ENCODE measurements around the gene UNC13A.
"Not testable (repeated sequence)": the region's sequence is repeated elsewhere in the genome, so short reads cannot be mapped to it uniquely, and the experiment has no call there.

Gene UNC13A

DNA sequence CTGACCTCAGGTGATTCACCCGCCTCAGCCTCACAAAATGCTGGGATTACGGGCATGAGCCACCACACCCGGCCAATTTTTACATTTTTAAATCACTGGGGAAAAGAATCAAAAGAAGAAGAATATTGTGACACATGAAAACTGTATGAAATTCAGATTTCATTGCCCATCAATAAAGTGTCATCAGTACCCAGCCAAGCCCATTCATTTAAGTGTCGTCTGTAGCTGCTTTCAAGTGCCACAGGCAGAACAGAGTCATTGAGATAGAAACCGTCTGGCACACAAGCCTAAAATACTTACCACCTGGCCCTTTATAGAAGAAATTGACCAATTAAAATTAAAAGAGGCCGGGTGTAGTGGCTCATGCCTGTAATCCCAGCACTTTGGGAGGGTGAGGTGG, 117.4 kb downstream of the UNC13A start:
- Histone ChIP-seq H3K27me3 (no peaks in the 10 kb centered on the region), H3K4me1 (ENCODE audit: control insufficient read depth in 1 of 2, insufficient read depth in 1 of 2, low read depth in 1 of 2, low read length in 1 of 2) (peaks cover 0 to 6% of the 10 kb centered on the region in 2 experiments), H3K4me3 (ENCODE audit: low read depth in 1 of 2, low read length in 1 of 2) (no peak overlapping the region), H3K27ac (no peak overlapping the region), H3K9me3 (no peaks in the 10 kb centered on the region), H3K36me3 (peaks cover 79% of the 10 kb centered on the region)
- TF ChIP-seq, protein P1, sequence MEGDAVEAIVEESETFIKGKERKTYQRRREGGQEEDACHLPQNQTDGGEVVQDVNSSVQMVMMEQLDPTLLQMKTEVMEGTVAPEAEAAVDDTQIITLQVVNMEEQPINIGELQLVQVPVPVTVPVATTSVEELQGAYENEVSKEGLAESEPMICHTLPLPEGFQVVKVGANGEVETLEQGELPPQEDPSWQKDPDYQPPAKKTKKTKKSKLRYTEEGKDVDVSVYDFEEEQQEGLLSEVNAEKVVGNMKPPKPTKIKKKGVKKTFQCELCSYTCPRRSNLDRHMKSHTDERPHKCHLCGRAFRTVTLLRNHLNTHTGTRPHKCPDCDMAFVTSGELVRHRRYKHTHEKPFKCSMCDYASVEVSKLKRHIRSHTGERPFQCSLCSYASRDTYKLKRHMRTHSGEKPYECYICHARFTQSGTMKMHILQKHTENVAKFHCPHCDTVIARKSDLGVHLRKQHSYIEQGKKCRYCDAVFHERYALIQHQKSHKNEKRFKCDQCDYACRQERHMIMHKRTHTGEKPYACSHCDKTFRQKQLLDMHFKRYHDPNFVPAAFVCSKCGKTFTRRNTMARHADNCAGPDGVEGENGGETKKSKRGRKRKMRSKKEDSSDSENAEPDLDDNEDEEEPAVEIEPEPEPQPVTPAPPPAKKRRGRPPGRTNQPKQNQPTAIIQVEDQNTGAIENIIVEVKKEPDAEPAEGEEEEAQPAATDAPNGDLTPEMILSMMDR (IDR thresholded peaks at IDR 0.05) = no peak

DNA sequence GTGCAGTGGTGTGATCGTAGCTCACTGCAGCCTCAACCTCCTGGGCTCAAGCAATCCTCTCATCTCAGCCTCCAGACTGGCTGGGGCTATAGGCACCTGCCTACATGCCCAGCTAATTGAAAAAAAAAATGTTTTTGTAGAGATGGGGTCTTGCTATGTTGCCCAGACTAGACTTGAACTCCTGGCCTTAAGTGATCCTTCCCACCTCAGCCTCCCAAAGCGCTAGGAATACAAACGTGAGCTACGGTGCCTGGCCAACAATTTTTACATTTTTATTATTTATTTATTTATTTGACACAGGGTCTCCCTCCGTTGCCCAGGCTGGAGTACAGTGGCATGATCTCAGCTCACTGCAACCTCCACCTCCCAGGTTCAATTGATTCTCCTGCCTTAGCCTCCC, 117.9 kb downstream of the UNC13A start:
- not testable (repeated sequence) for H3K9me3 ChIP-seq; H3K27ac ChIP-seq; H3K4me3 ChIP-seq (ENCODE audit: low read depth in 1 of 2, low read length in 1 of 2); H3K27me3 ChIP-seq; H3K4me1 ChIP-seq (ENCODE audit: control insufficient read depth in 1 of 2, insufficient read depth in 1 of 2, low read depth in 1 of 2, low read length in 1 of 2)
- peaks cover 79% of the 10 kb centered on the region for H3K36me3 ChIP-seq

DNA sequence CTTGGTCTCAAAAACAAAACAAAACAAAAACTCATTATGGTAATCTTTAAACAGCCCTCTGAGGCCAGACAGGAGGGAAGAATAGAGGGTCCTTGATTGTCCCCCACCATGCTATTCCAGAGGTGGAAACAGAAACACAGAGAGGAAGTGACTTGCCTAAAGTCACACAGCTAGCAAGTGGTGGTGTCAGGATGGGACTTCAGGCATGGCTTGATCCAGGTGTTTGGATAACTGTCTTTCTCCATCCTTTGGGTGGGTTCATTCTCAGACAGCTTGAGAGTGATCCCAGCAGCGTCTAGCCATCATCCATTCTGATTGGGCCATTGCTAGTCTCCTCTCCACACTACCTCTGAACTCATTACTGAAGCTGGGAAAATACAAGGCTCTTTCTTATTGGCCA, 120.2 kb downstream of the UNC13A start:
- peaks cover 91% of the 10 kb centered on the region for H3K36me3 ChIP-seq
- no peaks in the 10 kb centered on the region for H3K9me3 ChIP-seq
- TF ChIP-seq, protein P1 (IDR thresholded peaks at IDR 0.05) = no peak
- H3K4me3 ChIP-seq (ENCODE audit: low read depth in 1 of 2, low read length in 1 of 2) = no peak overlapping the region
- H3K27ac ChIP-seq = no peak overlapping the region
- H3K27me3 ChIP-seq = no peaks in the 10 kb centered on the region
- H3K4me1 ChIP-seq (ENCODE audit: control insufficient read depth in 1 of 2, insufficient read depth in 1 of 2, low read depth in 1 of 2, low read length in 1 of 2) = no peaks in the 10 kb centered on the region

DNA sequence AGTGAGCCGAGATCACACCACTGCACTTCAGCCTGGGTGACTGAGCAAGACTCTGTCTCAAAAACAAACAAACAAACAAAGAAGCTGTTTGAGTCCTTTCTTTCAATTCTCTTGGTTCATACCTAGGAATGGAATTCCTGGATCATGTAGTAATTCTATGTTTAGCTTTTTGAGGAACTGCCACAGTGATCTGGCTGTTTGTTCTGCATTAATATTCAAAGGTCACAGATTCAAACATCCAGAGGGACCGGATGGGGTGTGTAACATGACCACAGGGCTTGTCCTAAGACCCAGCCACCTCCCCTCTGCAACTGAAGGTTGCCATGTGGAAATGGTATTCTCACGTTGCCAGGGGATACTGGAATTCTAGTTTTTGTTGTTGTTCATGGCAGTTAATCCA, 122.5 kb downstream of the UNC13A start:
- TF ChIP-seq, protein P1 (IDR thresholded peaks at IDR 0.05) = no peak
- Histone ChIP-seq H3K27ac (peak overlapping the region; percentile 25), H3K36me3 (peaks cover 84% of the 10 kb centered on the region), H3K4me1 (ENCODE audit: control insufficient read depth in 1 of 2, insufficient read depth in 1 of 2, low read depth in 1 of 2, low read length in 1 of 2) (peaks cover 16 to 22% of the 10 kb centered on the region in 2 experiments), H3K9me3 (no peaks in the 10 kb centered on the region), H3K4me3 (ENCODE audit: low read depth in 1 of 2, low read length in 1 of 2) (no peak overlapping the region), H3K27me3 (no peaks in the 10 kb centered on the region)

DNA sequence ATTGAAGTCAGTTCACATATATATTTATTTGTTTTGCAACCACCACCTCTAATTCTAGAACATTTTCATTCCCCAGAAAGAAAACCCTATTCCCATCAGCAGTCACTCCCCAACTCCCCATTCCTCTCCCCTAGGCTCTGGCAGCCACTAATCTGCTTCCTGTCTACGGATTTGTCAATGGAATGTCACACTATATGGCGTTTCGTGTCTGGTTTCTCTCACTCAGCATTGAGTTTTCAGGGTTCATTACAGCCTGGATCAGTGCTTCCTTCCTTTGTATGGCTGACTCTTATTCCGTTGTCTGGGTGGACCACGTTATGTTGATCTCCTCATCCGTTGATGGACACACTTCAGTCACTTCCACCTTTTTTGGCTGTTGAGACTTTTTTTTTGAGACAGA, 123.4 kb downstream of the UNC13A start:
- TF ChIP-seq, protein P1 (IDR thresholded peaks at IDR 0.05) = no peak
- Histone ChIP-seq H3K9me3 (no peaks in the 10 kb centered on the region), H3K27me3 (no peaks in the 10 kb centered on the region), H3K4me1 (ENCODE audit: control insufficient read depth in 1 of 2, insufficient read depth in 1 of 2, low read depth in 1 of 2, low read length in 1 of 2) (peaks cover 22 to 31% of the 10 kb centered on the region in 2 experiments), H3K4me3 (ENCODE audit: low read depth in 1 of 2, low read length in 1 of 2) (no peak overlapping the region), H3K27ac (no peak overlapping the region), H3K36me3 (peaks cover 83% of the 10 kb centered on the region)

DNA sequence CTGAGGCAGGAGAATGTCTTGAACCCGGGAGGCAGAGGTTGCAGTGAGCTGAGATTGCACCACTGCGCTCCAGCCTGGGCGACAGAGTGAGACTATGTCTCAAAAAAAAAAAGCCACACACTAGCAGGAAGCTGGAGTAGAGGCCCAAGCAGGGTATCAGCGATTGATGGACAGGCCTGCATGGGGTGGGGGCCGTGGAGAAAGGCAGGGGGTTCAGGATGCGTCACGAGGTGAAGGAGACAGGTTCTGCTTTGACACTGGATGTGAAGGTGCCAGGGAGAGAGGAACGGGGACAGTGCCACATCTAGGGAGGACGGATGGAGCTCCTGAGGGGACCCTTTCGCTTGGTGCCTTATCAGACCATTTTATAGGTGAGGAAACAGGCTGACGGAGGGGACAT, 125.6 kb downstream of the UNC13A start:
- H3K36me3 ChIP-seq = peaks cover 64% of the 10 kb centered on the region
- H3K27ac ChIP-seq = peak overlapping the region; percentile 79

More for the DNA sequence above, 125.6 kb downstream of the UNC13A start:
- H3K4me1 ChIP-seq (ENCODE audit: control insufficient read depth in 1 of 2, insufficient read depth in 1 of 2, low read depth in 1 of 2, low read length in 1 of 2) = peaks cover 34 to 50% of the 10 kb centered on the region in 2 experiments
- TF ChIP-seq, protein P1 (IDR thresholded peaks at IDR 0.05) = no peak
- H3K27me3 ChIP-seq = no peaks in the 10 kb centered on the region
- no peaks in the 10 kb centered on the region for H3K9me3 ChIP-seq
- H3K4me3 ChIP-seq (ENCODE audit: low read depth in 1 of 2, low read length in 1 of 2) = no peak overlapping the region
